ENCODE measurements around the gene ROBO1. TPM values are rescaled to one million over a fixed set of nuclear protein-coding genes. Genes with fewer than 3 reads are reported as not detected.

ROBO1 gene
- total and polyA plus RNA-seq, 2 of the 13 experiments (the other 11 are each of a cell fraction or from before 2014, with no cell fraction given), result 52.2 to 71.0 TPM

DNA sequence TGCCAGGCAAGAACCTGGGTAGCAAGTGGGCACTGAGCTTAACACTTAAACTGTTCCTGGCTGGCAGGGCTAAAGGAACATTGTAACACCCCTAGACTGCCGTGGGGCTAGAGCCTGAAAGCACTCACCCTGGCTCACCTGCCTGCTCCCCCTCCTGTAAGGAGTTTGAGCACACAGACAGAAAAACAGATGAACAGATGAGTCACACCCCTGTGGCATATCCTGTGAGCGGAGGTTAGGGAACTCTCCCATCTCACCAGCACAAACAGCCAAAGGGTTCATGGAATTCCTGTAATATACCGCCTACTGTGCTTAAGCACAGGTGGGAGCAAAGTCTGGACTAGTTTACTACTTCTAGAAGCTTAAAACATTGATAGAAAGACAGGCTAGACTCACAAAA is 300.1 kb downstream of the ROBO1 start:
- 3% methylated on average over 3 of the region's 3 CpGs for WGBS (ENCODE audit: low lambda C conversion rate)

DNA sequence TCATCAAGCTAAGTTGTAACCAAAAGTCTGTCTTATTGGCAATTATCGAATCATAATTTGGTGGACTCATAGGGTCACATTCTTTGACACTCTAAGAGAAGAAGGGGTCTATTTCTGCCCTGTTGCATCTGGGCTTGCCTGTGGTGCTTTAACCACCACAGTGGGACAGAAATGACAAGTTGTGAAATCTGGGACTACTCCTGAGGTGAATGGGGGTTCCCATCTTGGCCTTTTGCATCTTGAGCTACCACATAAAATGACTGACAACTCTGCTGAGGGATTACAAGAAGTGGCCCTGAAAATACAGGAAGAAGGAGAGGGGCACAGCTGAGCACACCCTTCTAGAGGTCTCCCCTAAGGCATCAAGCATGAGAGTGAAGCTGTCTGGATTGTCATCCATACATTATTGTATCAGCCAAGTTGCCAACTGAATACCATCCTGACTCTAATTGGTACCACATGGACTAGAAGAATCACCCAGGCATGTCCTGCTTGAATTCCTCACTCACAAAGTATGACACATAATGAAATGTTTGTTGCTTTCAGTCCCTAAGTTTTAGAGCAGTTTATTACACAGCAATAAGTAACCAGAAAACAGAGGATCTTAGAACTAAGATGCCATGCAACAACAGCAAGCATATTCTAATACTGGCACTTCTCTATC is 306.5 kb downstream of the ROBO1 start:
- no peaks in the 10 kb centered on the region for H4K20me1 ChIP-seq (ENCODE audit: insufficient read depth, low read length)
- H3K9ac ChIP-seq (ENCODE audit: insufficient read depth, low read depth, low read length), result no peak overlapping the region
- POLR2A ChIA-PET, result no interaction called here
- H3K36me3 ChIP-seq (replicated peaks in 1 of 2; ENCODE audit: control insufficient read depth in 1 of 2, insufficient read depth in 2 of 2, low read length in 2 of 2), result no peaks in the 10 kb centered on the region
- no peak overlapping the region for H3K4me2 ChIP-seq (ENCODE audit: low read depth, low read length)
- in situ Hi-C loops (cut with HindIII; ENCODE audit: extremely low pct_ligation_motif_present, low pct_unique_long_range_greater_than_20kb), result no loop called here
- BruUV-seq (replicated peaks), result no TSS peak
- intact Hi-C loops (cut with micrococcal nuclease; ENCODE audit: unreplicated experiment), result no loop called here
- TF ChIP-seq ZNF549 (CRISPR knock-in tag; IDR thresholded peaks at IDR 0.05) (no peak), DNMT3B (CRISPR knock-in tag; conservative IDR thresholded peaks at IDR 0.05) (no peak), RBAK (CRISPR knock-in tag; IDR thresholded peaks at IDR 0.05) (no peak), BRCA1 (CRISPR knock-in tag; IDR thresholded peaks at IDR 0.05) (no peak), ATF7 (IDR thresholded peaks at IDR 0.05) (no peak), ATF7 (CRISPR knock-in tag; IDR thresholded peaks at IDR 0.05) (no peak), SNAI1 (CRISPR knock-in tag; IDR thresholded peaks at IDR 0.05; ENCODE audit: borderline replicate concordance) (no peak), CEBPG (CRISPR knock-in tag; IDR thresholded peaks at IDR 0.05) (no peak), ZNF792 (CRISPR knock-in tag; IDR thresholded peaks at IDR 0.05) (no peak), NFKB2 (CRISPR knock-in tag; IDR thresholded peaks at IDR 0.05; ENCODE audit: borderline replicate concordance) (no peak), GATAD1 (CRISPR knock-in tag; IDR thresholded peaks at IDR 0.05) (no peak)
- TF ChIP-seq, protein P1, sequence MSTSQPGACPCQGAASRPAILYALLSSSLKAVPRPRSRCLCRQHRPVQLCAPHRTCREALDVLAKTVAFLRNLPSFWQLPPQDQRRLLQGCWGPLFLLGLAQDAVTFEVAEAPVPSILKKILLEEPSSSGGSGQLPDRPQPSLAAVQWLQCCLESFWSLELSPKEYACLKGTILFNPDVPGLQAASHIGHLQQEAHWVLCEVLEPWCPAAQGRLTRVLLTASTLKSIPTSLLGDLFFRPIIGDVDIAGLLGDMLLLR (CRISPR knock-in tag; IDR thresholded peaks at IDR 0.05), result no peak
- no peaks in the 10 kb centered on the region for H3K27me3 ChIP-seq (ENCODE audit: control insufficient read depth in 1 of 2, insufficient read depth in 2 of 2, low read length in 2 of 2)
- FAIRE-seq, result no peak
- H3K27ac ChIP-seq (ENCODE audit: extremely low read length, insufficient read depth, low read length), result no peak overlapping the region
- H3K4me3 ChIP-seq (replicated peaks in 1 of 3; ENCODE audit: insufficient read depth in 1 of 3, low read depth in 2 of 3, low read length in 3 of 3), result no peak overlapping the region
- CTCF ChIA-PET (ENCODE audit: low intra/inter-chr PET ratio, low total read pairs), result no interaction called here
- ATAC-seq, result no peak
- no peak for DNase-seq (ENCODE audit: low spot score)
- H3K9me3 ChIP-seq (ENCODE audit: low read length), result no peaks in the 10 kb centered on the region
- H3K79me2 ChIP-seq (ENCODE audit: insufficient read depth, low read length), result no peaks in the 10 kb centered on the region
- 44% methylated on average over 1 of the region's 1 CpG for WGBS (ENCODE audit: low lambda C conversion rate)
- H3K4me1 ChIP-seq (ENCODE audit: insufficient read depth, low read length), result no peaks in the 10 kb centered on the region
- H2AFZ ChIP-seq (ENCODE audit: low read length), result no peak overlapping the region

More for the DNA sequence above, 300.1 kb downstream of the ROBO1 start:
- CTCF ChIA-PET (ENCODE audit: low intra/inter-chr PET ratio, low total read pairs), result no interaction called here
- no peaks in the 10 kb centered on the region for H3K27me3 ChIP-seq (ENCODE audit: control insufficient read depth in 1 of 2, insufficient read depth in 2 of 2, low read length in 2 of 2)
- H2AFZ ChIP-seq (ENCODE audit: low read length), result no peak overlapping the region
- POLR2A ChIA-PET, result no interaction called here
- in situ Hi-C loops (cut with HindIII; ENCODE audit: extremely low pct_ligation_motif_present, low pct_unique_long_range_greater_than_20kb) (no loop called here), intact Hi-C loops (cut with micrococcal nuclease; ENCODE audit: unreplicated experiment) (no loop called here)
- H3K36me3 ChIP-seq (replicated peaks in 1 of 2; ENCODE audit: control insufficient read depth in 1 of 2, insufficient read depth in 2 of 2, low read length in 2 of 2), result no peaks in the 10 kb centered on the region
- ATAC-seq, result no peak; the same call in 2 of the 3 replicates
- no peaks in the 10 kb centered on the region for H3K9me3 ChIP-seq (ENCODE audit: low read length)
- BruUV-seq (replicated peaks), result no TSS peak
- no peak overlapping the region for H3K9ac ChIP-seq (ENCODE audit: insufficient read depth, low read depth, low read length)
- H3K4me2 ChIP-seq (ENCODE audit: low read depth, low read length), result no peak overlapping the region
- no peaks in the 10 kb centered on the region for H3K79me2 ChIP-seq (ENCODE audit: insufficient read depth, low read length)
- TF ChIP-seq, protein P2, sequence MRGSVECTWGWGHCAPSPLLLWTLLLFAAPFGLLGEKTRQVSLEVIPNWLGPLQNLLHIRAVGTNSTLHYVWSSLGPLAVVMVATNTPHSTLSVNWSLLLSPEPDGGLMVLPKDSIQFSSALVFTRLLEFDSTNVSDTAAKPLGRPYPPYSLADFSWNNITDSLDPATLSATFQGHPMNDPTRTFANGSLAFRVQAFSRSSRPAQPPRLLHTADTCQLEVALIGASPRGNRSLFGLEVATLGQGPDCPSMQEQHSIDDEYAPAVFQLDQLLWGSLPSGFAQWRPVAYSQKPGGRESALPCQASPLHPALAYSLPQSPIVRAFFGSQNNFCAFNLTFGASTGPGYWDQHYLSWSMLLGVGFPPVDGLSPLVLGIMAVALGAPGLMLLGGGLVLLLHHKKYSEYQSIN (CRISPR knock-in tag; IDR thresholded peaks at IDR 0.05; ENCODE audit: borderline replicate concordance), result no peak
- TF ChIP-seq MED8 (CRISPR knock-in tag; IDR thresholded peaks at IDR 0.05; ENCODE audit: insufficient replicate concordance) (no peak), CHCHD3 (CRISPR knock-in tag; IDR thresholded peaks at IDR 0.05) (no peak), ZKSCAN8 (CRISPR knock-in tag; IDR thresholded peaks at IDR 0.05; ENCODE audit: borderline replicate concordance) (no peak), MEF2D (CRISPR knock-in tag; IDR thresholded peaks at IDR 0.05) (no peak), RCOR2 (CRISPR knock-in tag; IDR thresholded peaks at IDR 0.05) (no peak), PRPF4 (IDR thresholded peaks at IDR 0.05; ENCODE audit: low read depth, low read length, poor library complexity, severe bottlenecking) (no peak)
- no peak for FAIRE-seq
- H3K4me1 ChIP-seq (ENCODE audit: insufficient read depth, low read length), result no peaks in the 10 kb centered on the region
- no peak for DNase-seq (ENCODE audit: low spot score)
- no peaks in the 10 kb centered on the region for H4K20me1 ChIP-seq (ENCODE audit: insufficient read depth, low read length)
- H3K4me3 ChIP-seq (replicated peaks in 1 of 3; ENCODE audit: insufficient read depth in 1 of 3, low read depth in 2 of 3, low read length in 3 of 3), result no peak overlapping the region
- no peak overlapping the region for H3K27ac ChIP-seq (ENCODE audit: extremely low read length, insufficient read depth, low read length)
